GM18526 (cell line): ENCODE measurements around the gene CA9.

Experiments used
- POLR2A ChIP-seq: IDR thresholded peaks from 3 replicates; pipeline ENCODE4 v1.6.1; 2011; ENCODE audit not compliant: insufficient read length; ENCODE audit errors: extremely low read depth

Gene CA9

GRCh38 chr9:35703906-35704672, 30.4 kb downstream of the CA9 start:
- TF ChIP-seq POLR2A: no peak

- TF ChIP-seq POLR2A: no peak
These were observed 31.6 kb downstream of the CA9 start for GRCh38 chr9:35705372-35705771.

- no peak for TF ChIP-seq POLR2A
These were observed 32.2 kb downstream of the CA9 start for GRCh38 chr9:35705836-35706430.

- no peak for TF ChIP-seq POLR2A
These were observed 33.2 kb downstream of the CA9 start for GRCh38 chr9:35706951-35707350.

- TF ChIP-seq POLR2A: no peak
These were observed 34.4 kb downstream of the CA9 start for GRCh38 chr9:35708146-35708545.

GRCh38 chr9:35710818-35711500, 37.2 kb downstream of the CA9 start:
- no peak for TF ChIP-seq POLR2A

GRCh38 chr9:35711501-35712428, 38.0 kb downstream of the CA9 start:
- TF ChIP-seq POLR2A: no peak

- no peak for TF ChIP-seq POLR2A
These were observed 39.2 kb downstream of the CA9 start for GRCh38 chr9:35712762-35713400.

- no peak for TF ChIP-seq POLR2A
These were observed 39.9 kb downstream of the CA9 start for GRCh38 chr9:35713578-35713977.

GRCh38 chr9:35714123-35714522, 40.4 kb downstream of the CA9 start:
- TF ChIP-seq POLR2A: no peak

GRCh38 chr9:35714579-35715252, 41.0 kb downstream of the CA9 start:
- TF ChIP-seq POLR2A: no peak

GRCh38 chr9:35716230-35716629, 42.5 kb downstream of the CA9 start:
- no peak for TF ChIP-seq POLR2A

- no peak for TF ChIP-seq POLR2A
These were observed 43.6 kb downstream of the CA9 start for GRCh38 chr9:35717132-35717870.

- TF ChIP-seq POLR2A: no peak
These were observed 45.2 kb downstream of the CA9 start for GRCh38 chr9:35718721-35719511.
